NB4 (cell line): Measurements from ENCODE around the gene GLS2.

Experiments used
- MYC ChIP-seq: IDR thresholded peaks from 2 replicates; pipeline ENCODE4 v1.6.1; 2011; ENCODE audit warnings: low read depth, low read length
- POLR2A ChIP-seq: IDR thresholded peaks from 2 replicates; pipeline ENCODE4 v1.6.1; 2011; ENCODE audit warnings: mild to moderate bottlenecking; ENCODE audit not compliant: insufficient read length; ENCODE audit errors: extremely low read depth
- TF ChIP-seq, protein P1 (sequence below): IDR thresholded peaks from one replicate; pipeline ENCODE4 v1.5.1; 2012; ENCODE audit warnings: low read depth, low read length

DNA sequence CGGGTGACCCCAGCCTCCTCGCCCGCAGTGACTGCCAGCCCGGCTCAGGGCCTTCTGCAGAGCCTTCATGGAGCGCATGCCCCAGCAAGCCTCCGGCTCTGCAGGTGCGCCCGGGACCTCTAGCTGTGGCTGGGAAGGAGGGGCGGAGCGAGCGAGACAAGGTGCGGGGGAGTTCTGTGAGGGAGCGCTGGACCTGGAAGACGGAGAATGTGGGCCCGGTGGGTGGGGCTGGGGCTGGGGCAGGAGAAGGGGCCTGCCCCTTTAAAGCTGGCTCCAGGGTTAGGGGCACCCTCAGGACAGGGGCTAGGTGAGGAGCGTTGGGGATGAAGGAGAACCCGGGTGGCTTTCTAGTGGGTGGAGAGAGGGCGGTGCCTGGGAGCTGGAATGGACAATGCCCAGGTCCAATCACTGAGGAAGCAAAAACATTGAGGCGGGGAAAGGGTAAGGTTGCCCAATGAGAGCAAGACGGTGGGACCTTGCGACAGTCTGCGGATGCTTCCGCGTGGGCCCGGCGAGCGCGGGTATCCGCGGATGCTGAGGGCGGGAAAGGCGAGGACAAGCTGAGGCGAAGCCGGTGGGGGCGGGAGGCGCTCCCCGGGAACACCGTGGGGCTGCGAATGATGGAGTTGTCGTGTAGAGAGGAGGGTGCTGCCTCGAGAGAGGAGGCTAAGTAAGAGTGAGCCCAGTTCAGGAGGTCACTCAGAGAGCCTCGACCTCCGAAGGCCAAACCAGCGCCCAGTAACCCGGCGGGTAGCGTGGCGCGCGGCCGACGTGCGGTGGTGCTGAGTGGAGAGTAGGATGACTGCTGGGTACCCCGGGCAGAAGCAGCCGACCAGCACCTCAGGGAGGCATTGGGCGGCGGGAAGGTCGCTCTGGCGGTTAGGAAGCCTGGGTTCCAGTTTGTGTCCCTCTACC, at the start of gene GLS2:
- no peak for TF ChIP-seq MYC
- TF ChIP-seq, protein P1, sequence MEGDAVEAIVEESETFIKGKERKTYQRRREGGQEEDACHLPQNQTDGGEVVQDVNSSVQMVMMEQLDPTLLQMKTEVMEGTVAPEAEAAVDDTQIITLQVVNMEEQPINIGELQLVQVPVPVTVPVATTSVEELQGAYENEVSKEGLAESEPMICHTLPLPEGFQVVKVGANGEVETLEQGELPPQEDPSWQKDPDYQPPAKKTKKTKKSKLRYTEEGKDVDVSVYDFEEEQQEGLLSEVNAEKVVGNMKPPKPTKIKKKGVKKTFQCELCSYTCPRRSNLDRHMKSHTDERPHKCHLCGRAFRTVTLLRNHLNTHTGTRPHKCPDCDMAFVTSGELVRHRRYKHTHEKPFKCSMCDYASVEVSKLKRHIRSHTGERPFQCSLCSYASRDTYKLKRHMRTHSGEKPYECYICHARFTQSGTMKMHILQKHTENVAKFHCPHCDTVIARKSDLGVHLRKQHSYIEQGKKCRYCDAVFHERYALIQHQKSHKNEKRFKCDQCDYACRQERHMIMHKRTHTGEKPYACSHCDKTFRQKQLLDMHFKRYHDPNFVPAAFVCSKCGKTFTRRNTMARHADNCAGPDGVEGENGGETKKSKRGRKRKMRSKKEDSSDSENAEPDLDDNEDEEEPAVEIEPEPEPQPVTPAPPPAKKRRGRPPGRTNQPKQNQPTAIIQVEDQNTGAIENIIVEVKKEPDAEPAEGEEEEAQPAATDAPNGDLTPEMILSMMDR = no peak
- TF ChIP-seq POLR2A = no peak
